Stimulated activated CD8-positive, alpha-beta memory T cell treated with anti-CD3 and anti-CD28 coated beads, Interleukin-12 subunit alpha, Interleukin-12 subunit beta, amount 100 ng/mL, for 24 hours (primary cell): Measurements from ENCODE around the gene PCDHGA1.
"Not testable (repeated sequence)": the region's sequence is repeated elsewhere in the genome, so short reads cannot be mapped to it uniquely, and the experiment has no call there.

Experiments used
- DNase-seq: peaks from one replicate; pipeline ENCODE4 v3.0.0-alpha.2; 2020; ENCODE audit errors: extremely low read depth

PCDHGA1 gene

GRCh38 chr5:141409598-141410306 is 79.4 kb downstream of the PCDHGA1 start:
- no peak for DNase-seq

- DNase-seq: no peak
These were observed 81.3 kb downstream of the PCDHGA1 start for GRCh38 chr5:141411575-141411974.

GRCh38 chr5:141412854-141413539 is 82.7 kb downstream of the PCDHGA1 start, which contains the start of gene PCDHGA10:
Gene PCDHGA10, plus strand, starts transcription at chr5:141412987. Its CDS starts 189 bp downstream, at chr5:141413176.
- no peak for DNase-seq

- no peak for DNase-seq
These were observed 83.3 kb downstream of the PCDHGA1 start for GRCh38 chr5:141413540-141414069.

- DNase-seq: not testable (repeated sequence)
These were observed 84.4 kb downstream of the PCDHGA1 start for GRCh38 chr5:141414548-141415274.

GRCh38 chr5:141415275-141415618 is 84.9 kb downstream of the PCDHGA1 start:
- DNase-seq: not testable (repeated sequence)

- DNase-seq: not testable (repeated sequence)
These were observed 87.3 kb downstream of the PCDHGA1 start, which contains the start of gene PCDHGB7 for GRCh38 chr5:141417494-141418172. Gene PCDHGB7, plus strand, starts transcription at chr5:141417677. Its CDS starts 183 bp downstream, at chr5:141417860.

GRCh38 chr5:141419074-141419880 is 89.0 kb downstream of the PCDHGA1 start:
- no peak for DNase-seq

- no peak for DNase-seq
These were observed 90.7 kb downstream of the PCDHGA1 start, which contains the start of gene PCDHGA11 for GRCh38 chr5:141420855-141421488. Gene PCDHGA11, plus strand, starts transcription at chr5:141421051. Its CDS starts 177 bp downstream, at chr5:141421228.

- no peak for DNase-seq
These were observed 91.2 kb downstream of the PCDHGA1 start for GRCh38 chr5:141421489-141421855.

- DNase-seq: no peak
These were observed 92.5 kb downstream of the PCDHGA1 start for GRCh38 chr5:141422742-141423291.

- no peak for DNase-seq
These were observed 97.6 kb downstream of the PCDHGA1 start for GRCh38 chr5:141427783-141428426.

- DNase-seq: no peak
These were observed 100.2 kb downstream of the PCDHGA1 start, which contains the start of gene PCDHGA12 for GRCh38 chr5:141430332-141431113. Gene PCDHGA12, plus strand, starts transcription at chr5:141430507. Its CDS starts 253 bp downstream, at chr5:141430760.

GRCh38 chr5:141431286-141431685 is 101.0 kb downstream of the PCDHGA1 start:
- no peak for DNase-seq

- DNase-seq: not testable (repeated sequence)
These were observed 102.0 kb downstream of the PCDHGA1 start for GRCh38 chr5:141432308-141432707.

- not testable (repeated sequence) for DNase-seq
These were observed 102.4 kb downstream of the PCDHGA1 start for GRCh38 chr5:141432726-141433125.

GRCh38 chr5:141434006-141434405 is 103.7 kb downstream of the PCDHGA1 start:
- no peak for DNase-seq

GRCh38 chr5:141437221-141437620 is 106.9 kb downstream of the PCDHGA1 start:
- no peak for DNase-seq
